PC-3 (cell line): ENCODE measurements around the gene ZBTB16.

Experiments used
- EZH2 ChIP-seq: fragments of 300-600 bp; sonication (generic); IDR thresholded peaks from one replicate; pipeline ENCODE4 v1.6.1; 2017; ENCODE audit warnings: antibody characterized with exemption, mild to moderate bottlenecking, low read length; ENCODE audit not compliant: unreplicated experiment
- EZH2phosphoT487 ChIP-seq: fragments of 300-600 bp; sonication (generic); IDR thresholded peaks from 2 replicates; pipeline ENCODE4 v1.6.1; 2018; ENCODE audit warnings: mild to moderate bottlenecking, antibody characterized with exemption, low read length, borderline replicate concordance
- TF ChIP-seq, protein P1 (sequence below): fragments of 300-600 bp; sonication (generic); conservative IDR thresholded peaks from 2 replicates; pipeline ENCODE4 v1.5.1; 2017; ENCODE audit warnings: antibody characterized with exemption, low read depth, mild to moderate bottlenecking, low read length

DNA sequence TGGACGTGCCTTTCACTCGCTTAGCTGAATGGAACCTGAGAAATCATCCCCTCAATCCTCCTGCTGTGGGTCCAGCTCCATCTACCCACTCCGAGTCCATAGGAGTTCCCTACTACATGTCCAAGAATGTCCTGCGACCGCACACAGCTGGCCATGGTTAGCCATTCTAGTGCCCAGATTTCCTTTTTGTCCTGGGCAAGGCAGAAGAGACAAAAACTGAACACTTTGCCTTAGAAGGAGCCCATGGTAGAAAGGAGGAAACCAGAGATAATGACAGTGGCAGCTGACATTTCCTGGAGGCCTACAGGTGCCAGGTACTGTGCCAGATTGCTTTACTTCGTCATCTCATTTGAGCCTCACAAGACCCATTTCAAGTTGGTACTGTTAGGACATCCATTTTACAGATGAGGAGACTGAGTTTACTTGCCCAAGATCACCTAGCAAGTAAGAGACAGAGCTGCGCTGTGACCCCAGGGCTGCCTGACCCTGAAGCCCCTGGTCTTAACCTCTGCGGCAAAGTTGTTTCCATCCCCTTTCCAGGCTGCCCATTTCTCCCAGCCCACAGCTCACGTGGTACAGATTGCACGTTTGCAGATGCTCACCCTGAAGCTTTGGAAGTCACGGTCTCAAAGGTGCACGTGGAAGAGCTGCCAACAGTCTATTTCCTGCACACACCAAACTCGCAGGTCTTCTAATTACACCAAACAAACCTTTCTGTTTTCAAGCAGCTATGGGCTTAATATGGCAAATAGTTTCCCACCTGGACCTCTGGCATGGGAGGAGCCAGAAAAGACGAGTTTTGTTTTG, 112.7 kb downstream of the ZBTB16 start:
- TF ChIP-seq, protein P1, sequence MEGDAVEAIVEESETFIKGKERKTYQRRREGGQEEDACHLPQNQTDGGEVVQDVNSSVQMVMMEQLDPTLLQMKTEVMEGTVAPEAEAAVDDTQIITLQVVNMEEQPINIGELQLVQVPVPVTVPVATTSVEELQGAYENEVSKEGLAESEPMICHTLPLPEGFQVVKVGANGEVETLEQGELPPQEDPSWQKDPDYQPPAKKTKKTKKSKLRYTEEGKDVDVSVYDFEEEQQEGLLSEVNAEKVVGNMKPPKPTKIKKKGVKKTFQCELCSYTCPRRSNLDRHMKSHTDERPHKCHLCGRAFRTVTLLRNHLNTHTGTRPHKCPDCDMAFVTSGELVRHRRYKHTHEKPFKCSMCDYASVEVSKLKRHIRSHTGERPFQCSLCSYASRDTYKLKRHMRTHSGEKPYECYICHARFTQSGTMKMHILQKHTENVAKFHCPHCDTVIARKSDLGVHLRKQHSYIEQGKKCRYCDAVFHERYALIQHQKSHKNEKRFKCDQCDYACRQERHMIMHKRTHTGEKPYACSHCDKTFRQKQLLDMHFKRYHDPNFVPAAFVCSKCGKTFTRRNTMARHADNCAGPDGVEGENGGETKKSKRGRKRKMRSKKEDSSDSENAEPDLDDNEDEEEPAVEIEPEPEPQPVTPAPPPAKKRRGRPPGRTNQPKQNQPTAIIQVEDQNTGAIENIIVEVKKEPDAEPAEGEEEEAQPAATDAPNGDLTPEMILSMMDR = no peak
- TF ChIP-seq EZH2 = no peak
- TF ChIP-seq EZH2phosphoT487 = no peak
